HG03025 (cell line): ENCODE measurements around the gene LCE3B.

ENCODE experiments used
- ATAC-seq: cut with Tn5 transposase; IDR thresholded peaks from one replicate; pipeline ENCODE4 v1.9.1; 2021; ENCODE audit warnings: mild to moderate bottlenecking, moderate library complexity; ENCODE audit not compliant: unreplicated experiment, low FRiP score

Gene LCE3B

DNA sequence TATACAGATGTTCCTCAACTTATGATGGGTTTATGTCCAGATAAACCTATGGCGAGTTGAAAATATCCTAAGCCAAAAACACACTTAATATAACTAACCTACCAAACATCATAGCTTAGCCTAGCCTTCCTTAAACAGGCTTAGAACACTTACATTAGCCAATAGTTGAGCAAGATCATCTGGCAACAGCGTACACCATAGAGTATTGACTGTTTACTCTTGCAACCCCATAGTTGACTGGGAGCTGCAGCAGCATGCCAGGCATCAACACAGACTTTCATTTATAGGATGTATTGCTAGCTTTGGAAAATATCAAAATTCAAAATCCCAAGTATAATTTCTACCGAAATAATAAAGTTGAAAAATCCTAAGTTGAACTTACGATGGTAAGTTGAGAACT, 44.1 kb downstream of the LCE3B start:
- ATAC-seq: no peak

- ATAC-seq: no peak
Observed at GRCh38 chr1:152658649-152659048, 45.0 kb downstream of the LCE3B start.

- ATAC-seq: no peak
Observed at GRCh38 chr1:152663098-152663497, 49.5 kb downstream of the LCE3B start, which contains the start of gene LCE2D. LCE2D (plus strand) TSS chr1:152663380; CDS start chr1:152664106, 726 bp downstream.
